ENCODE data around the gene ANXA6. TPM values are rescaled to one million over a fixed set of nuclear protein-coding genes. Genes with fewer than 3 reads are reported as not detected.
A peak's percentile ranks its signal among the peaks of the same experiment; 100 is the strongest.

The ANXA6 gene
- total RNA-seq, 2 donors from 2014 or later = 204 to 235 TPM

DNA sequence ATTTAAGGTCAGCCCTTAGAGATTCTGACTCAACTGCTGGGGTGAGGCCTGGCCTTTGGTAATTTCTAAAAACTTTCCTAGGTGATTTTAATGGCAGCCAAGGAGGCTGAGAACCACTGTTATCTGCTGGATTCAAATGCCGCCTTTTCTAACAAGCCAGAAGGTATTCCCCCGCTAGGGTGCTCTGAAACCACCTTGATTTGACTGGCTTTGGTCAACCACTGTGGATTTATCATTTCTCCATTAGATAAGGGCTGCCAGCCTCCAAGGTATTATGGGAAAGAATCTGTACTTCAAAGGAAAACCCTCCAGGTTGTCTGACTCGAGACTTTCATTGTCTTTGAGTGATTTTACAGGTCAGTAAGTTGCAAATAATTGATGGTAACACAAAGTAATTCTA is 4.3 kb downstream of the ANXA6 start:
- Mint-ChIP-seq H3K27me3 (ENCODE audit: insufficient read depth) (no peaks in the 10 kb centered on the region), H3K4me1 (peaks cover 58% of the 10 kb centered on the region), H3K27ac (no peak overlapping the region), H3K9me3 (no peaks in the 10 kb centered on the region), H3K36me3 (ENCODE audit: low read depth) (peaks cover 10% of the 10 kb centered on the region), H3K4me3 (no peak overlapping the region)
- no peak for DNase-seq
- Histone ChIP-seq H3K4me3 (ENCODE audit: low read length) (peak overlapping the region; percentile 26), H3K4me1 (ENCODE audit: control insufficient read depth, insufficient read depth, low read length) (peaks cover 34% of the 10 kb centered on the region), H3K9me3 (ENCODE audit: control insufficient read depth, low read length) (no peaks in the 10 kb centered on the region), H3K27ac (ENCODE audit: low read depth, low read length) (no peak overlapping the region), H3K36me3 (ENCODE audit: control insufficient read depth, insufficient read depth, low read length) (peaks cover 51% of the 10 kb centered on the region), H3K27me3 (ENCODE audit: control insufficient read depth, insufficient read depth, low read length, poor library complexity, severe bottlenecking) (no peaks in the 10 kb centered on the region), H3K9ac (ENCODE audit: extremely low read depth, low read length, poor library complexity, severe bottlenecking) (no peak overlapping the region)
- WGBS, 2 experiments (ENCODE audit: insufficient coverage in 1 of 2, insufficient read length in 1 of 2) = 72 to 93% methylated on average over 2 to 3 of the region's 3 CpGs
- TF ChIP-seq, protein P1, sequence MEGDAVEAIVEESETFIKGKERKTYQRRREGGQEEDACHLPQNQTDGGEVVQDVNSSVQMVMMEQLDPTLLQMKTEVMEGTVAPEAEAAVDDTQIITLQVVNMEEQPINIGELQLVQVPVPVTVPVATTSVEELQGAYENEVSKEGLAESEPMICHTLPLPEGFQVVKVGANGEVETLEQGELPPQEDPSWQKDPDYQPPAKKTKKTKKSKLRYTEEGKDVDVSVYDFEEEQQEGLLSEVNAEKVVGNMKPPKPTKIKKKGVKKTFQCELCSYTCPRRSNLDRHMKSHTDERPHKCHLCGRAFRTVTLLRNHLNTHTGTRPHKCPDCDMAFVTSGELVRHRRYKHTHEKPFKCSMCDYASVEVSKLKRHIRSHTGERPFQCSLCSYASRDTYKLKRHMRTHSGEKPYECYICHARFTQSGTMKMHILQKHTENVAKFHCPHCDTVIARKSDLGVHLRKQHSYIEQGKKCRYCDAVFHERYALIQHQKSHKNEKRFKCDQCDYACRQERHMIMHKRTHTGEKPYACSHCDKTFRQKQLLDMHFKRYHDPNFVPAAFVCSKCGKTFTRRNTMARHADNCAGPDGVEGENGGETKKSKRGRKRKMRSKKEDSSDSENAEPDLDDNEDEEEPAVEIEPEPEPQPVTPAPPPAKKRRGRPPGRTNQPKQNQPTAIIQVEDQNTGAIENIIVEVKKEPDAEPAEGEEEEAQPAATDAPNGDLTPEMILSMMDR (conservative IDR thresholded peaks at IDR 0.05) = peak; percentile 25

DNA sequence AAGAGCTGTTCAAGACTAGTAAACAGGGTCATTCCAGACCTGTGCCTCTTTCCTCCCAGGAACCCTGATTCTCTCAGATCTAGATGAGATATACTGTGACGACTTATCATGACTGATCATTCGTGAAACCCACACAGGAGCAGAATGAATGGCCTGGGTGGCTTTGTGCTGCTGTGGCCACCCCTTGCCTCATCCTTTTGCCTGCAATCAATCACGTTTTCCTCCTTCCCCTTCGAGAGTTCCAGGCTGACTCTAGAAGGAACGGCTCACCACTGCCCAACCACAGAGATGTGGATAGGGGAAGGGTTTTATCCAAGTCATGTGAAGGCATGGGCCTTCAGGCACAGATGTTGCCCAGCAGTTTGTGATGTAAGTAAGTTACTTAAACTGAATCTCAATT is 5.8 kb downstream of the ANXA6 start:
- H3K36me3 ChIP-seq (ENCODE audit: control insufficient read depth, insufficient read depth, low read length) = peaks cover 66% of the 10 kb centered on the region
- H3K4me3 ChIP-seq (ENCODE audit: low read length) = no peak overlapping the region
- H3K9me3 Mint-ChIP-seq = no peaks in the 10 kb centered on the region
- DNase-seq = no peak
- peak overlapping the region; percentile 7 for H3K27ac ChIP-seq (ENCODE audit: low read depth, low read length)
- no peak overlapping the region for H3K4me3 Mint-ChIP-seq
- no peaks in the 10 kb centered on the region for H3K9me3 ChIP-seq (ENCODE audit: control insufficient read depth, low read length)
- no peaks in the 10 kb centered on the region for H3K27me3 ChIP-seq (ENCODE audit: control insufficient read depth, insufficient read depth, low read length, poor library complexity, severe bottlenecking)
- H3K27me3 Mint-ChIP-seq (ENCODE audit: insufficient read depth) = no peaks in the 10 kb centered on the region
- 94 to 100% methylated on average over 1 to 5 of the region's 5 CpGs for WGBS, 2 experiments (ENCODE audit: insufficient coverage in 1 of 2, insufficient read length in 1 of 2)
- peaks cover 38% of the 10 kb centered on the region for H3K4me1 ChIP-seq (ENCODE audit: control insufficient read depth, insufficient read depth, low read length)
- TF ChIP-seq, protein P1 (conservative IDR thresholded peaks at IDR 0.05) = no peak
- H3K9ac ChIP-seq (ENCODE audit: extremely low read depth, low read length, poor library complexity, severe bottlenecking) = no peak overlapping the region
- no peak overlapping the region for H3K27ac Mint-ChIP-seq
- H3K36me3 Mint-ChIP-seq (ENCODE audit: low read depth) = peaks cover 20% of the 10 kb centered on the region
- H3K4me1 Mint-ChIP-seq = peaks cover 58% of the 10 kb centered on the region

DNA sequence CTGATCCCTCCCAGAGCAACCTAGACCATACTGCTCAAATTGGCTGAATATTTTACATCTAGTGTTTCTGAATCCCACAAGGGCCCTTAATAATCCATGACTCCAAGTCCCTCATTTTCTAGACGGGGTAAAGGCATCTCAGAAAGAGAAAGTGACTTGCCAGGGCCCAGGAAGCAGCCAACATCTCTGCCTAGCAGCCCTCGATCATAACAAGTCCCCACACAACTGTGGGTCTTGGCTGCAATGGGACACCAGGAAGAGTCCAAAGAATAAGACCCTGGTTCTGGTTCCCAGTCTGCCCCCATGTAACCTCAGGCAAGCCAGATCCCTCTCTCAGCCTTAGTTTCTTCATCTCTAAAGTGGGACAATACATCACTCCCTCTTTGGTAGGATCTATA is 6.3 kb downstream of the ANXA6 start:
- Mint-ChIP-seq H3K36me3 (ENCODE audit: low read depth) (peaks cover 24% of the 10 kb centered on the region), H3K4me3 (no peak overlapping the region), H3K9me3 (no peaks in the 10 kb centered on the region), H3K27me3 (ENCODE audit: insufficient read depth) (no peaks in the 10 kb centered on the region), H3K27ac (no peak overlapping the region), H3K4me1 (peaks cover 53% of the 10 kb centered on the region)
- H3K4me1 ChIP-seq (ENCODE audit: control insufficient read depth, insufficient read depth, low read length) = peaks cover 38% of the 10 kb centered on the region
- no peak overlapping the region for H3K9ac ChIP-seq (ENCODE audit: extremely low read depth, low read length, poor library complexity, severe bottlenecking)
- no peak for DNase-seq
- peaks cover 72% of the 10 kb centered on the region for H3K36me3 ChIP-seq (ENCODE audit: control insufficient read depth, insufficient read depth, low read length)
- H3K9me3 ChIP-seq (ENCODE audit: control insufficient read depth, low read length) = no peaks in the 10 kb centered on the region
- TF ChIP-seq, protein P1 (conservative IDR thresholded peaks at IDR 0.05) = no peak
- peak overlapping the region; percentile 86 for H3K27ac ChIP-seq (ENCODE audit: low read depth, low read length)
- no peaks in the 10 kb centered on the region for H3K27me3 ChIP-seq (ENCODE audit: control insufficient read depth, insufficient read depth, low read length, poor library complexity, severe bottlenecking)
- WGBS, 2 experiments (ENCODE audit: insufficient coverage in 1 of 2, insufficient read length in 1 of 2) = 80 to 87% methylated on average over 1 to 2 of the region's 2 CpGs
- H3K4me3 ChIP-seq (ENCODE audit: low read length) = no peak overlapping the region

All from endodermal cell (in vitro differentiated cells).